ENCODE measurements around the gene CSNK2A3.

Gene CSNK2A3

GRCh38 chr11:11396301-11397035 is 43.4 kb upstream of the CSNK2A3 start:
- ChIA-PET POLR2A (no interaction called here), CTCF (interaction anchor here (0.8 kb wide), 1 partner anchor 391 kb away, joined by 3 read pairs; no protein-coding TSS in a partner anchor)
- TF ChIP-seq CTCF (IDR thresholded peaks at IDR 0.05; ENCODE audit: insufficient read depth, low read length, missing control alignments), result no peak
- H3K4me3 ChIP-seq (ENCODE audit: low read depth, low read length), result no peak overlapping the region
- peak; percentile 68 for DNase-seq (ENCODE audit: low read depth, low spot score)

GRCh38 chr11:11395126-11395525 is 42.1 kb upstream of the CSNK2A3 start:
- no peak for DNase-seq (ENCODE audit: low read depth, low spot score)

GRCh38 chr11:11394241-11394640 is 41.2 kb upstream of the CSNK2A3 start:
- no peak overlapping the region for H3K4me3 ChIP-seq (ENCODE audit: low read depth, low read length)
- ChIA-PET POLR2A (no interaction called here), CTCF (no interaction called here)
- no peak for DNase-seq (ENCODE audit: low read depth, low spot score)
- TF ChIP-seq CTCF (IDR thresholded peaks at IDR 0.05; ENCODE audit: insufficient read depth, low read length, missing control alignments), result no peak

More at GRCh38 chr11:11395126-11395525, 42.1 kb upstream of the CSNK2A3 start:
- ChIA-PET POLR2A (no interaction called here), CTCF (no interaction called here)
- H3K4me3 ChIP-seq (ENCODE audit: low read depth, low read length), result no peak overlapping the region
- TF ChIP-seq CTCF (IDR thresholded peaks at IDR 0.05; ENCODE audit: insufficient read depth, low read length, missing control alignments), result no peak

- no peak overlapping the region for H3K4me3 ChIP-seq (ENCODE audit: low read depth, low read length)
- DNase-seq (ENCODE audit: low read depth, low spot score), result no peak
- TF ChIP-seq CTCF (IDR thresholded peaks at IDR 0.05; ENCODE audit: insufficient read depth, low read length, missing control alignments), result no peak
- CTCF ChIA-PET, result no interaction called here
- POLR2A ChIA-PET, result no interaction called here
These were observed 38.9 kb upstream of the CSNK2A3 start for GRCh38 chr11:11391796-11392463.

GRCh38 chr11:11391169-11391568 is 38.1 kb upstream of the CSNK2A3 start:
- ChIA-PET POLR2A (no interaction called here), CTCF (no interaction called here)
- TF ChIP-seq CTCF (IDR thresholded peaks at IDR 0.05; ENCODE audit: insufficient read depth, low read length, missing control alignments), result no peak
- H3K4me3 ChIP-seq (ENCODE audit: low read depth, low read length), result no peak overlapping the region
- no peak for DNase-seq (ENCODE audit: low read depth, low spot score)

GRCh38 chr11:11390068-11390771 is 37.2 kb upstream of the CSNK2A3 start:
- CTCF ChIA-PET, result interaction anchor here (0.9 kb wide), 1 partner anchor 9 kb away, joined by 3 read pairs; no protein-coding TSS in a partner anchor
- no peak for TF ChIP-seq CTCF (IDR thresholded peaks at IDR 0.05; ENCODE audit: insufficient read depth, low read length, missing control alignments)
- POLR2A ChIA-PET, result no interaction called here
- no peak overlapping the region for H3K4me3 ChIP-seq (ENCODE audit: low read depth, low read length)
- DNase-seq (ENCODE audit: low read depth, low spot score), result no peak

Measured in AG04449 (cell line).